ENCODE data around the gene EHD4. TPM values are rescaled to one million over a fixed set of nuclear protein-coding genes. Genes with fewer than 3 reads are reported as not detected.

The EHD4 gene
- polyA plus RNA-seq, 1 donor (not counting 4 experiments of a cell fraction or from before 2014, with no cell fraction given): 31.5 TPM

- H3K4me2 ChIP-seq (ENCODE audit: control insufficient read depth, extremely low read depth, insufficient read depth, low read depth, low read length): no peak overlapping the region
Measured at GRCh38 chr15:41928100-41928499, 44.3 kb downstream of the EHD4 start.

GRCh38 chr15:41927536-41927935 is 44.8 kb downstream of the EHD4 start:
- H3K4me1 ChIP-seq (ENCODE audit: control insufficient read depth, extremely low read depth, insufficient read depth, low read length): peaks cover 19% of the 10 kb centered on the region
- no peak overlapping the region for H3K4me3 ChIP-seq (ENCODE audit: control insufficient read depth in 2 of 3, extremely low read depth in 1 of 3, insufficient read depth in 2 of 3, low read depth in 1 of 3, low read length in 3 of 3)
- no peak for DNase-seq (ENCODE audit: low read depth, low spot score)
- peaks cover 6% of the 10 kb centered on the region for H3K9me1 ChIP-seq (ENCODE audit: control insufficient read depth, extremely low read depth, insufficient read depth, low read length)
- peaks cover 12 to 34% of the 10 kb centered on the region in 2 experiments for H3K36me3 ChIP-seq (ENCODE audit: control insufficient read depth in 2 of 2, extremely low read depth in 1 of 2, insufficient read depth in 2 of 2, low read length in 2 of 2)
- no peak overlapping the region for H3K27ac ChIP-seq (ENCODE audit: control insufficient read depth, insufficient read depth, low read length)
- peaks cover 58% of the 10 kb centered on the region for H3K79me2 ChIP-seq (ENCODE audit: control insufficient read depth, insufficient read depth, low read length)
- H2AFZ ChIP-seq (ENCODE audit: control insufficient read depth, low read length): no peak overlapping the region
- TF ChIP-seq CTCF (optimal IDR thresholded peaks at IDR 0.05 in 1 of 3, IDR thresholded peaks at IDR 0.05 in 1 of 3, conservative IDR thresholded peaks at IDR 0.05 in 1 of 3; ENCODE audit: extremely low read depth in 1 of 3, insufficient read depth in 2 of 3, low read length in 3 of 3) (no peak), EZH2 (IDR thresholded peaks at IDR 0.05; ENCODE audit: low read length) (no peak)
- no peak for FAIRE-seq
- H3K9me3 ChIP-seq (ENCODE audit: control insufficient read depth, low read depth, low read length): no peaks in the 10 kb centered on the region
- H3K4me2 ChIP-seq (ENCODE audit: control insufficient read depth, extremely low read depth, insufficient read depth, low read depth, low read length): no peak overlapping the region
- no peaks in the 10 kb centered on the region for H3K27me3 ChIP-seq (ENCODE audit: control insufficient read depth, extremely low read depth, insufficient read depth, low read length)
- H3K9ac ChIP-seq (ENCODE audit: control insufficient read depth, extremely low read depth, insufficient read depth, low read length): no peak overlapping the region
- dilution Hi-C loops (cut with MboI; ENCODE audit: extremely low pct_ligation_motif_present, low sequenced_read_pairs): no loop called here
- H4K20me1 ChIP-seq (ENCODE audit: control insufficient read depth, extremely low read depth, insufficient read depth, low read length): no peaks in the 10 kb centered on the region

More at GRCh38 chr15:41928100-41928499, 44.3 kb downstream of the EHD4 start:
- Histone ChIP-seq H3K79me2 (ENCODE audit: control insufficient read depth, insufficient read depth, low read length) (peaks cover 64% of the 10 kb centered on the region), H3K4me1 (ENCODE audit: control insufficient read depth, extremely low read depth, insufficient read depth, low read length) (peaks cover 24% of the 10 kb centered on the region), H3K4me3 (ENCODE audit: control insufficient read depth in 2 of 3, extremely low read depth in 1 of 3, insufficient read depth in 2 of 3, low read depth in 1 of 3, low read length in 3 of 3) (no peak overlapping the region), H2AFZ (ENCODE audit: control insufficient read depth, low read length) (no peak overlapping the region), H3K9me1 (ENCODE audit: control insufficient read depth, extremely low read depth, insufficient read depth, low read length) (peaks cover 6% of the 10 kb centered on the region), H3K36me3 (ENCODE audit: control insufficient read depth in 2 of 2, extremely low read depth in 1 of 2, insufficient read depth in 2 of 2, low read length in 2 of 2) (peaks cover 12 to 39% of the 10 kb centered on the region in 2 experiments), H3K9ac (ENCODE audit: control insufficient read depth, extremely low read depth, insufficient read depth, low read length) (no peak overlapping the region), H3K9me3 (ENCODE audit: control insufficient read depth, low read depth, low read length) (no peaks in the 10 kb centered on the region), H4K20me1 (ENCODE audit: control insufficient read depth, extremely low read depth, insufficient read depth, low read length) (no peaks in the 10 kb centered on the region), H3K27ac (ENCODE audit: control insufficient read depth, insufficient read depth, low read length) (no peak overlapping the region), H3K27me3 (ENCODE audit: control insufficient read depth, extremely low read depth, insufficient read depth, low read length) (no peaks in the 10 kb centered on the region)
- FAIRE-seq (no peak), DNase-seq (ENCODE audit: low read depth, low spot score) (no peak)
- TF ChIP-seq CTCF (optimal IDR thresholded peaks at IDR 0.05 in 1 of 3, IDR thresholded peaks at IDR 0.05 in 1 of 3, conservative IDR thresholded peaks at IDR 0.05 in 1 of 3; ENCODE audit: extremely low read depth in 1 of 3, insufficient read depth in 2 of 3, low read length in 3 of 3): no peak
- no peak for TF ChIP-seq EZH2 (IDR thresholded peaks at IDR 0.05; ENCODE audit: low read length)
- dilution Hi-C loops (cut with MboI; ENCODE audit: extremely low pct_ligation_motif_present, low sequenced_read_pairs): no loop called here
